Amygdala (tissue), 56 donors: ENCODE results near the gene IL7R.

ENCODE experiments used
- DNase-seq, 56 donors: peaks; one replicate each; lab custom pipeline; 2025; lab: John Stamatoyannopoulos, UW

IL7R gene

GRCh38 chr5:35856765-35857351 is at the start of gene IL7R:
IL7R (plus strand) TSS chr5:35856891; CDS start chr5:35856978, 87 bp downstream.
- no peak for DNase-seq

- no peak for DNase-seq
Observed at GRCh38 chr5:35810601-35811000, 46.1 kb upstream of the IL7R start.

GRCh38 chr5:35811108-35811741 is 45.5 kb upstream of the IL7R start:
- DNase-seq = no peak

GRCh38 chr5:35813521-35813920 is 43.2 kb upstream of the IL7R start:
- DNase-seq = no peak

- peak in 1 of 56 donors; percentile 9 for DNase-seq
Observed at GRCh38 chr5:35815089-35815936, 41.4 kb upstream of the IL7R start.

- no peak for DNase-seq
Observed at GRCh38 chr5:35816881-35817521, 39.7 kb upstream of the IL7R start.

- no peak for DNase-seq
Observed at GRCh38 chr5:35819026-35819425, 37.7 kb upstream of the IL7R start.

- no peak for DNase-seq
Observed at GRCh38 chr5:35819668-35820067, 37.0 kb upstream of the IL7R start.

- DNase-seq = no peak
Observed at GRCh38 chr5:35820735-35821134, 36.0 kb upstream of the IL7R start.

GRCh38 chr5:35821513-35821912 is 35.2 kb upstream of the IL7R start:
- no peak for DNase-seq

- no peak for DNase-seq
Observed at GRCh38 chr5:35822511-35822910, 34.2 kb upstream of the IL7R start.

GRCh38 chr5:35823347-35824098 is 33.2 kb upstream of the IL7R start:
- no peak for DNase-seq

GRCh38 chr5:35826056-35826455 is 30.6 kb upstream of the IL7R start:
- DNase-seq = no peak

- DNase-seq = no peak
Observed at GRCh38 chr5:35826554-35826953, 30.1 kb upstream of the IL7R start.

- DNase-seq = no peak
Observed at GRCh38 chr5:35828082-35828598, 28.6 kb upstream of the IL7R start.

GRCh38 chr5:35830587-35830986 is 26.1 kb upstream of the IL7R start:
- no peak for DNase-seq

- DNase-seq = no peak
Observed at GRCh38 chr5:35832762-35833161, 23.9 kb upstream of the IL7R start.

GRCh38 chr5:35833224-35833623 is 23.5 kb upstream of the IL7R start:
- DNase-seq = no peak

- DNase-seq = no peak
Observed at GRCh38 chr5:35835796-35836742, 20.6 kb upstream of the IL7R start.
